NCI-H1092 treated with DMSO at 0.1 percent for 48 hours (cell line): ENCODE results near the gene C1orf185.
"Not testable (repeated sequence)": the region's sequence is repeated elsewhere in the genome, so short reads cannot be mapped to it uniquely, and the experiment has no call there.

Source experiments
- DNase-seq: peaks from one replicate; lab custom pipeline; 2025; lab: John Stamatoyannopoulos, UW

Gene C1orf185

DNA sequence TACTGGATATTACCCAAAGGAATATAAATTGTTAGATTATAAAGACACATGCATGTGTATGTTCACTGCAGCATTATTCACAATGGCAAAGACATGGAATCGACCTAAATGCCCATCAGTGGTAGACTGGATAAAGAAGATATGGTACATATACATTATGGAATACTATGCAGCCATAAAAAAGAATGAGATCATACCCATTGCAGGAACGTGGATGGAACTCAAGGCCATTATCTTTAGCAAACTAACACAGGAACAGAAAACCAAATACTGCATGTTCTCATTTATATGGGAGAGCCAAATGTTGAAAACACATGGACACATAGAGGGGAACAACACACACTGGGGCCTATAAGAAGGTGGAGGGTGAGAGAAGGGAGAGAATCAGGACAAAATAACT lies 35.7 kb downstream of the C1orf185 start:
- not testable (repeated sequence) for DNase-seq

DNA sequence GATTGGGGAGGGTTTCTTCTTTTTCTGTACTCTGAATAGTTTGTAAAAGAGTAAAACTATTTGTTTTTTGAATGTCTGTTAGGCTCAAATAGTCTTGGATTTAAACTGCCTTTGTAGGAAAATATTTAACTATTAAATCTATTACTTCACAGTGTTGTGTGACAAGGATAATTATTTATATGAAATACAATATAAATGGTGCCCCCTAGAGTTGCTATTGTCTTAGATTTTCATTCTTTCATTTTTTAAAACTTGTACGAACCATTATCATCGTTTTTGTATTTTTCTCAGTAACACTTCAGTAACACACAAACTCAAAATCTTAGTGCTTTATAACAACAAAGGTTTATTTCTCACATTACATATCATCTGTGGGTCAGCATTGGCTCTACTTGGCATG lies 37.4 kb downstream of the C1orf185 start:
- DNase-seq, result no peak

DNA sequence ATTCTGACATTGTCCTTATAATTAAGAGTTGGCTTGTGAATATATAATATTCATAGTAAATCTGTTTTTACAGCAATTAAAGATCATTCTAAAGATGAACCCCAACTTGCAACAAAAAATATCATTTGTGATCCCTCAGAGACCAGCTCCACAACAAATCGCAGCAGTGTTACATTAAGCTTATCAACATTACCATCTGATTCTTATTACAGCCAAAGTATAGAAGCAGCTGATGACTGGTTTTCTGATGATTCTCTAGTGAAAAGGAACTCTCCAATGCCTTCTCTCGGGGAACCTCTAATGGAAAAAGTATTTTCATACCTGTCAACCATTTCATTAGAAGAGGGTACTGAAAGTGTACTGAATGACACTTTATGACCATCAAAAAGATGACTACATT lies 45.4 kb downstream of the C1orf185 start:
- no peak for DNase-seq

DNA sequence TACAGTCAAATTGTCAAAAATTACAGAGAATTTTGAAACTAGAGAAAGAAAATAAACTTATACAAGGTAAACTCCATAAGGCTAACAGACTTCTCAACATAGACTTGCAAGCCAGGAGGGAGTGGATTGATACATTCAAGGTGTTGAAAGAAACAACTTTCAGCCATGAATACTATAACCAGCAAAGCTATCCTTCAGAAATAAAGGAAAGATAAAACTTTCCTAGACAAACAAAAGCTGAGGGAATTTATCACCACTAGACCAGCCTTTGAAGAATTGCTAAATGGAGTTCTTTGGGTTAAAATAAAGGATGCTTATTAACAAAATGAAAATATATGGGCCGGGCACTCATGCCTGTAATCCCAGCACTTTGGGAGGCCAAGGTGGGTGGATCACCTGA lies 52.7 kb downstream of the C1orf185 start:
- no peak for DNase-seq

DNA sequence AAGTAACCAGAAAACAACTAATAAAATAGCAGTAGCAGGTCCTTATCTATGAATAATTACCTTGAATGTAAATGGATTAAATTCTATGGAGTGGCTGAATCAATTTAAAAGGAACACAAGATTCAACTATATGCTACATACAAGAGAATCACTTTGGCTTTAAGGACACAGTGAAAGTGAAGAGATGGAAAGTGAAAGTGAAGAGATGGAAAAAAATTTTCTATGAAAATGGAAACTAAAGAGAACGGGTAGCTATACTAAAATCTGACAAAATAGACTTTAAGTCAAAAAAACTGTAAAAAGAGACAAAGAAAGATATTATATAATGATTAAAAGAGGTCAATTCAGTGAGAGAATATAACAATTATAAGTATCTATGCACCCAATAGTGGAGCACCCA lies 54.7 kb downstream of the C1orf185 start:
- DNase-seq, result no peak

DNA sequence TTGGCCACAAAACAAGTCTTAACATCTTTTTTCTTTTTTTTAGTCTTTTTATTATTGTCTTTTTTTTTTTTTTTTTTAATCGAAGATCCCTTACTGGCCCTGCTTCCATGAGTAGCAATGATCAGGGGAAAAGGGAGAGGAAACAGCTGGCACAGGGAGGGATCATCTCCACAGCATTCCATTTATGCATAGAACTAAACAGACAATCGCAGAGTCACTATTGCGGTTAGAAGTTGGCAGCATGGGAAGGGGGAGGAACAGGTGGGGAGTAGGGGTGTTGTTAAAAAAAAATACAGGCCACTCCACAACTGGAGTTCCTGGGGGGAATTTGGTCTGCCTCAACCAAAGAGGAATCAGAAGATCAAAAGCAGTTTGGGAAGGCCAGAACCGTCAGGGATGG lies 55.4 kb downstream of the C1orf185 start:
- no peak for DNase-seq

DNA sequence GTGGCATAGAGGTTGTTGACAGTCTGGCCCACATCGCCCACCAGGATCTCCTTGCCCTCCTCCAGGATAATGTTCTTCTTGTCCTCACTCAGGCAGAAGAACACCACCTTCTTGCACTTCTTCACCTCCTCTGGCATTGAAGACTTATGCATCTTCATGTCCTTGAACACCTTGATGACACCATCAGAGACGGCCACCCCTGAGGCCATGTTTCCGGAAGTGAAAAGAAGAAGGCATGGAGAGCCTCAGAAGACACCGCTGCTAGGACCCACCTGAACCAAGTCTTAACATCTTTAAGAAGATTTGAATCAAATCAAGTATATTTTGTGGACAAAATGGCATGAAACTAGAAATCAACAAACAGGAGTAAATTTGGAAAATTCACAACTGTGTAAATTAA lies 56.2 kb downstream of the C1orf185 start:
- no peak for DNase-seq

DNA sequence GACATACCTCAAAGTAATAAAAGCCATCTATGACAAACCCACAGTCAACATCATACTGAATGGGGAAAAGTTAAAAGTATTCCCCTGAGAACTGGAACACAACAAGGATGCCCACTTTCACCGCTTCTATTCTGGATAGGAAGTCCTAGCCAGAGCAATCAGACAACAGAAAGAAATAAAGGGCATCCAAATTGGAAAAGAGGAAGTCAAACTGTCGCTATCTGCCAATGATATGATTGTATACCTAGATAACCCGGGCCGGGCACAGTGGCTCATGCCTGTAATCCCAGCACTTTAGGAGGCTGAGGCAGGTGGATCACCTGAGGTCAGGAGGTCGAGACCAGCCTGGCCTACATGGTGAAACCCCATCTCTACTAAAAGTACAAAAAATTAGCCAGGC lies 60.5 kb downstream of the C1orf185 start:
- DNase-seq, result not testable (repeated sequence)

DNA sequence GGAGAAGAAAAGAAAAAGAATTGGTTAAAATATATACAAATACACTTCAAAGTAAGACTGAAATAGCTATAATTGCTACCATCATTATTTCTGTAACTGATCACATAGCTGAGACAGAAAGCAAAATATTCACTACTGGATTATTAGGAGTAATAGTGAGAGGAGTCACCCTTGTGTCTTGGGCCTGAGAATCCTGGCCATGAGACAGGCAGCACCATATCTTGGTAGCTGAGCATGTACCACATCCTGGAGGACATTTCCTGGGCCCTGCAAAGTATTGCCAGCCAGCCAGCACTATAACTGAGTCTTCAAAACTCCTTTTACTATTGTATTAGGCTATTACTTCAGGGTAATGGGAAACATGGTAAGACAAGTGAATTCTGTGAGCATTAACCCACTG lies 63.5 kb downstream of the C1orf185 start:
- no peak for DNase-seq

DNA sequence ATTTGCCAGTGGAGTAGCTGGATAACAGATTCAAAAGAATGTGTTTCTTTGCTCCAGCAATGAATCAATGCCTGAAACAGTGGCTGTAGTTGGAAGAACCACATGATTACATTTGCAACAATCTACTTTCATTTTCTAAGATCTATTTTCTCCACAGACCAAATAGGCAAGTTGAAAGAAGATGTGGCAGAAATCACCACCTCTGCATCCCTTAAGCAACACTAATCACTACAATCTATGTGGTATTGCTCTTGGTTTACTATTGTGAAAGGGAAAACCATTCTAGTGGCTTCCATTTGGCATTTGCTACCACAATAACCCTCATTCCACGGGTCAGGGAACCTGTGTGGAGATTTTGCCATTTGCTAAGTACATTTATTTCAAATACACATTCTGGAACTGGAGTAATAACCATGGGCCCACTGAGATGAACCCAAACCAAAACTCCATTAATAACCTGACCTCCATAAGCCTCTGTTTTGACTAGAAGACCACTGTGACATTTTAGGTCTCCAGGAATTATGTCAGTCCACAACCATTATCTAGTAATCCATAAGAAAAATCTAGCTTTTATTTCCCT lies 66.3 kb downstream of the C1orf185 start:
- no peak for DNase-seq

DNA sequence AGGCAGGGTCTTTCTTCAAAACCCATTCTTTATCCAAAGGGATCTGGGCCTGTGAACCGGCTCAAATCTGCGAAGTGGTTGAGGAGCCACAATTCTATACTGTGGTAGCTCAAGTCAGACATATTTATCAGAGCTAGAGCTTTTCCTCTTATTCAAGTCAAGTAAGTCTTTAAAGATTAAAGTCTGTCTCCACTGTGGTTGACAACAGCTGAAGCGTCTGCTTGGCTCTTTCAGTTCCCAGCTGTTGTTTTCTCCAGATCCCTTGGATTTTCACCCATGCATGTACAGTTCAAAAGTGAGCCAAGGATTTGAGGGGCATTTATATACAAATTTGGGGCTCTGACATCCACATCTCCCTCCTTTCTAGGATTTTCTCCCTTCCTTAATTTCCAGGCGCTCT lies 66.9 kb downstream of the C1orf185 start:
- no peak for DNase-seq

DNA sequence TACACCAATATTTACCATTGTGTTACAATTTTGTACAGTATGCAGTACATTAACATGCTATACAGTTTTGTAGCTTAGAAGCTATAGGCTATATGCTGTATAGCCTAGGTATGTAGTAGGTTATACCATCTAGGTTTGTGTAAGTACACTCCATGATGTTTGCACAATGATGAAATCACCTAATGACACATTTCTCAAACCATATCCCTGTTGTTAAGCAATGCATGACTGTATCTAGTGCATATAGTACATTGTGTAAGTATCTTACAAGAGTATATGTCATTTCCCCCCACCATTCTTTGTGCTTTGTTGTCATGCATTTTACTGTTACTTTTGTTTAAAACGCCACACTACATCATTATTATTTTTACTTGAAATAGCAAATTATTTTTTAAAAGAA lies 68.3 kb downstream of the C1orf185 start:
- no peak for DNase-seq

DNA sequence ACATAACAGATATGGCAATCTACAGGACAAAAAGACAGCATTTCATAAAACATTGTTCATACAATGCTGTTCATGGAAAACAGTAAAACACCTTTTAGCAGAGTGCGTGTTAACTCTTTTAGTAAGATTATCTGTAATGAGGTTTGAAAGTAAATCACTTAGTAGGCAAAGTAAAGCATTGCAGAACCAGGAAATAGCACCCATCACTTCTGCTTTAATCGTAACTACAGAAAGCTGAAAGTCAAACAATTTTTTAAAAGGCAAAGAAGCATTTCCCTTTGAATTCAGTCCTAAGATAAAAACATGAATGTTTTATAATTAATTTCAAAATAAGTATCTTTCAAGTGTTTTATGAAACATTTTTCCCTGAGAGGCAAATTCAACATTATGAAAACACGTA lies 70.8 kb downstream of the C1orf185 start:
- DNase-seq, result no peak

DNA sequence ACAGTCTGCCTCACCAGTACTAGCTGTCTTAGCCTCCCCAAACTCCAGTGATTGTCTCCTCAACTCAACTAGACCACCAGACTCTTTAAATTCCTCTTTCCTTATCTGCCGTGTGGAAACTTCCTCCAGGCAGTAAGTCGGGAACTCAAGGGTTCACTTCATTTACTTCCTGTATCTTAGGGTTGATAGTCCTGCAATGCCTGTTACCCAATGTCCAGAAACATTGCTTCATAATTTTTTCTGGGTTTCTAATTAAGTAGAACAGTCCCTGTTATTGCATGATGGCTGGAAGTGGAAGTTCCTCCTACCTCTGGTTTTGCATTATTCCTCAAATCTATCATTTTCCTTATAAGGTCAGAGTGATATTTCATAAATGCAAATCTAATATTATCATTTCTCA lies 73.2 kb downstream of the C1orf185 start:
- DNase-seq, result no peak

DNA sequence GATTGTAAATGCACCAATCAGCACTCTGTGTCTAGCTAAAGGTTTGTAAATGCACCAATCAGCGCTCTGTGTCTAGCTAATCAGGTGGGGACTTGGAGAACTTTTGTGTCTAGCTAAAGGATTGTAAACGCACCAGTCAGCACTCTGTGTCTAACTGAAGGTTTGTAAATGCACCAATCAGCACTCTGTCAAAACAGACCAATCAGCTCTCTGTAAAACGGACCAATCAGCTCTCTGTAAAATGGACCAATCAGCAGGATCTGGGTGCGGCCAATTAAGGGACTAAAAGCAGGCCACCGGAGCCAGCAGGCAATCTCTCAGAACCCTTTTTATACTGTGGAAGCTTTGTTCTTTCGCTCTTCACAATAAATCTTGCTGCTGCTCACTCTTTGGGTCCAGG lies 76.0 kb downstream of the C1orf185 start:
- not testable (repeated sequence) for DNase-seq

DNA sequence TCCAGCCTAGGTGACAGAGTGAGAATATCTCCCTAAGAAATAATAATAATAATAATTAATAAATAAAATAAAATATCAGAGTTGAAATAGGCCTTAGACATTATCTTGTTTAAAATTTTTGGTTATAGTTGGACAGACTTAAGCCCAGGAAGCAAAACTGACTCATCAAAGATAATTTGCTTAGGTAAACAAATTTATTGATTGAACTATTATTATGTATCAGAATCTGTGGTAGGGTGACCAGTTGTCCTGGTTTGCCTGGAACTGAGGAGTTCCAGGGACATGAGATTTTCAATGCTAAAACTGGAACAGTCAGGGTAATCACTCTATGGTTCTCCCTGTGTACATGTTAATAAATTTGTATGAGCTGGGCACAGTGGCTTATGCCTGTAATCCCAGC lies 86.2 kb downstream of the C1orf185 start:
- no peak for DNase-seq

DNA sequence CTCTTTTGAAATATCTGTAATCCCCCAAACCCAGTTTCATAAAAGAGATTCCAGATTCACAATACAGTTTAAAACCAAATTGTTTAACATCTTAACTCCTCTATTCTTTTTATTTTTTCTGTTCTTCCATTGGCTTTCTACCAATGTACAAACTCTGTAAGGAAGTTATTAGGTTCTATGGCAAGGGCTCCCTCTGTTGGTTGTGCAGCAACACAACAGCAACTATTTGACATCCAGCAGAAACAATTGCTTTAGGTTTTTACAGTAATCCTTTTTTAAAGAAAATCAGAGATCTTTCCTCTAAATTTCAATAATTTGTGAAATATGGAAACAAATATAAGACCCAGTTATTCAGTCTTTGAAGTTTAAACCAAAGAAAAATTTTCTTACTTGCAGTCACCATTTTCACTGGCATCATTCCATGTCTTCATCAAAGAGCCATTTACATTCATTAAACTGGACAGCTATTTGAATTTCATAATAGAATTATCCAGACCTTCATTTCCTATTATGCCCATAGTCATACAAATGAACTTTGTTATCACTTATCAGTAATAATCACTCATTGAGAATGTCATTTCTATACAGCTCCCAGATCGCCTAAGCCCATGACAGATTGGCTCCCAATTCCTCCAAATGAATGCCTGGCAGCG lies 87.5 kb downstream of the C1orf185 start:
- DNase-seq, result peak; percentile 75

DNA sequence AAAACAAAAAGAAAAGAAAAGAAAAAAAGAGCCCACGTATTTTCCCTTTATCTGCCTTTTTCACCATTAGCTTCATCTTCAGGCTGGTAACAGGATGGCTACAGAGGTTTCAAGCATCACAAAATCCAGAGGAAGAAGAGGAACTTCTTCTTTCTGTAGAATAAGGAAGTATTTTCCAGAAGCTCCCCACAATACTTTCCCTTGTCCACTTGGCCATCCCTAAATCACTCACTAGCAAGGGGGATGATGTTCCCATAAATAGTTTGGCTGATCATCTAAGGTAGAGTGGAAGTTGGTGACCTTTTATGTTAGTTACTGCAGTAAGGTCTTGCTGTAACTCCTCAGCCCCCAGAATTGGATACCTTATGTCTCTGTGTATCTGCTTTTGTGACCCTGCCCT lies 88.9 kb downstream of the C1orf185 start:
- no peak for DNase-seq

DNA sequence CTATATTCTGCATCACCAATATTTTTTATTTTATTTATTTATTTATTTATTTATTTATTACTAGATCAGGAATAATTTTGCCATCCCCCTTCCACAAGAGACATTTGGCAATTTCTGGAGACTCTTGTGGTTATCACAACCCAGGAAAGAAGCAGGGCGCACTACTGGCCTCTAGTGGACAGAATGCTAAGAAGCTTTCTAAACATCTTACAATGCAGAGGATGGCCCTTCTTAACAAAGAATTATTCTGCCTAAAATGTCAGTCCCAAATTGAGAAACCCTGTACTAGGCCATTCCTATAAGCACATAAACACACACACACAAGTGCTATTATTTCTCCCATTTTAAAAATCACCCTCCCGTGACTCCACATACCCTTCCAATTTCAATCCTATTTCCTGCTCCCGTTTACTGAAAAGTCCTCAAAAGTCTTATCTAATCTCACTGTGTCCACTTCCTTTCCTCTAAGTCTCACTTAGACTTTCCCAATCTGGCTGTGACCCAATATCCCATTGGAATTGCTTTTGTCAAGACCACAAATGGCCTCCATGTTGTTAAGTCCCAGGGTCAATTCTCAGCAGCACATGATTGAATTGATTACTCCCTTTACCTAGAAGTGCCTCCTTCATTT lies 90.3 kb downstream of the C1orf185 start:
- peak; percentile 44 for DNase-seq

DNA sequence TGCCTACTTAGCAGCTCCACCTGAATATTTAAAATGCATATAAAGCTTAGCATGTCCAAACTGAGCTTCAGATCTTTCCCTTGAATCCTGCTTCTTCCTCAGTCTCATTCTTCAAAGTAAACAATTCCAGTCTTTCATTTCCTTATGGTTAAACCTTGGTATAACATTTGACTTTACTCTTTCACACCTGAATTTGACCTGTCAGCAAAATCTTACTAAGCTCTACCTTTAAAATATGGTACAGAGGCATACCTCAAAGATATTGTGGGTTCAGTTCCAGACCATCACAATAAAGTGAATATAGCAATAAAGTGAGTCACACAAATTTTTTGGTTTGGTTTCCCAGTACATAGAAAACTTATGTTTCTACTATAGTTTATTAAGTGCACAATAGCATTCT lies 91.5 kb downstream of the C1orf185 start:
- DNase-seq, result no peak
